Prostate gland (tissue), 1 donor: ENCODE data around the gene ATP13A3.

Experiments used
- POLR2A ChIP-seq: fragments of 450-650 bp; IDR thresholded peaks from one replicate; pipeline ENCODE4 v1.6.1; 2016; ENCODE audit warnings: antibody characterized with exemption, mild to moderate bottlenecking
- POLR2AphosphoS5 ChIP-seq: sonication (generic); formaldehyde crosslinking; IDR thresholded peaks from one replicate; pipeline ENCODE4 v1.6.1; 2017; ENCODE audit warnings: antibody characterized with exemption

DNA sequence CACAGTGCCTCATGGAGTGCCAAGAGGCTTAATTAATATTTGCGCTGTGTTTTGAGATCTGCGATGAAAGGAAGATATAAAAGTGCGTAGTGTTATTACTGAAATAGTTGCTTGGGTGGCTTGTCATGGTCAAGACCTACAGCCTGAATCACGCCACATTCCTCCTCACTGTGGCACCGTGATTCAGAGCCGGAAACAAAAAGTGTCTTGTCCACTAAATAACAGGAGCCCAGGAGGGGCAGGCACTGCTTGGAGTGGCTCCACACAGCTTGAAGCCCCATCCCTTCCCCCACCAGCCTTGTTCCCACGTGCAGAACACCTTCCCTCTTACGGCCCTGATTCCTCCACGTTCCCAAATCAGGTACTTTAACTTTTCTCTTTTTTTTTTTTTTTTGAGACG is 116.0 kb downstream of the ATP13A3 start:
- no peak for TF ChIP-seq POLR2AphosphoS5
- TF ChIP-seq POLR2A = no peak
